Measurements from ENCODE around the gene ZIK1. TPM values are rescaled to one million over a fixed set of nuclear protein-coding genes. Genes with fewer than 3 reads are reported as not detected.
A peak's percentile ranks its signal among the peaks of the same experiment; 100 is the strongest.

Gene ZIK1
- total and polyA plus RNA-seq, 2 of the 8 experiments (the other 6 are each of a cell fraction or from before 2014, with no cell fraction given), result 19.4 to 36.5 TPM

GRCh38 chr19:57578487-57579205, 5.3 kb upstream of the ZIK1 start, which contains the start of gene ZNF416 (continued):
- no peak for TF ChIP-seq CTBP2 (IDR thresholded peaks at IDR 0.05; ENCODE audit: borderline replicate concordance, insufficient read depth, insufficient read length, low read length)
- TF ChIP-seq CHD1 (IDR thresholded peaks at IDR 0.05; ENCODE audit: low read depth, low read length), result no peak
- TF ChIP-seq POLR2AphosphoS5 (IDR thresholded peaks at IDR 0.05; ENCODE audit: low read depth, low read length), result peak; percentile 81
- TF ChIP-seq BACH1 (IDR thresholded peaks at IDR 0.05; ENCODE audit: low read length), result peak; percentile 19; the same call in 1 of the 2 replicates
- 0 out of 2 replicates have a peak, but pooled peaks have one; percentile 60 for TF ChIP-seq RBBP5 (IDR thresholded peaks at IDR 0.05; ENCODE audit: borderline replicate concordance, low read depth, low read length)
- no peak for TF ChIP-seq FOSL1 (IDR thresholded peaks at IDR 0.05; ENCODE audit: insufficient read depth, low read depth, low read length)
- no peak for TF ChIP-seq EGR1 (IDR thresholded peaks at IDR 0.05; ENCODE audit: borderline replicate concordance, low read depth, low read length)
- no peak for TF ChIP-seq CHD7 (IDR thresholded peaks at IDR 0.05; ENCODE audit: insufficient replicate concordance, low read length)
- no peak; the same call in 1 of the 2 replicates for TF ChIP-seq YY1 (IDR thresholded peaks at IDR 0.05; ENCODE audit: low read depth, low read length)
- no peak for TF ChIP-seq POU5F1 (IDR thresholded peaks at IDR 0.05; ENCODE audit: low read depth, low read length)
- TF ChIP-seq SRF (IDR thresholded peaks at IDR 0.05; ENCODE audit: low read depth, low read length), result no peak

Measured in H1 (cell line).